OCI-LY7 (cell line): ENCODE data around the gene C9.

Source experiments
- CTCF ChIP-seq: fragments of 200-600 bp; sonication (generic); conservative IDR thresholded peaks from 2 replicates; pipeline ENCODE4 v1.5.1; 2014; ENCODE audit warnings: mild to moderate bottlenecking, antibody characterized with exemption, low read length, moderate library complexity, mixed read lengths
- EZH2phosphoT487 ChIP-seq: fragments of 200-600 bp; sonication (generic); IDR thresholded peaks from 2 replicates; pipeline ENCODE4 v1.6.1; 2018; ENCODE audit warnings: low read depth, borderline replicate concordance, mild to moderate bottlenecking, mixed run types, antibody characterized with exemption, low read length, moderate library complexity, mixed read lengths

- TF ChIP-seq CTCF (no peak), EZH2phosphoT487 (no peak)
These were observed 115.2 kb downstream of the C9 start for GRCh38 chr5:39249069-39249468.
